Measurements from ENCODE around the gene CPM.
"Not testable (repeated sequence)": the region's sequence is repeated elsewhere in the genome, so short reads cannot be mapped to it uniquely, and the experiment has no call there.

CPM gene

DNA sequence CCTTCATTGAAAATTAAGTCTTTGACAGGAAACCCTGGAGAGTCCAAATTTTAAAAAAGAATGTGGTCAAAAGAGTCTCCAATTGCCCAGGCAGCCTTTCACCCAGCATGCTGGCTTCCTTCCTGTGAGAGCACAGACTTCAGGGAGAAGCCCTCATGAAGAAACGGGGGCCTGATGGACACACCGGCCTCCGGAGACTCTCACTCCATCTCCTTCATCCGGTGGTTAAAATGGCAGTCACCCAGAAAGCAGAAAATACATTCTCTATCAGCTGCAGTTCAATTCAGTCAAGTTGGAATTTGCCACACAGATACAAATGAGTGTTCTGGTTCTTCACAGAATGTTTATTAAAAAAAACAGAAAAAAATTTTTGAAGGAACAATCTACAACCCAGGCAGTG, 56.5 kb downstream of the CPM start:
- DNase-seq = no peak

DNA sequence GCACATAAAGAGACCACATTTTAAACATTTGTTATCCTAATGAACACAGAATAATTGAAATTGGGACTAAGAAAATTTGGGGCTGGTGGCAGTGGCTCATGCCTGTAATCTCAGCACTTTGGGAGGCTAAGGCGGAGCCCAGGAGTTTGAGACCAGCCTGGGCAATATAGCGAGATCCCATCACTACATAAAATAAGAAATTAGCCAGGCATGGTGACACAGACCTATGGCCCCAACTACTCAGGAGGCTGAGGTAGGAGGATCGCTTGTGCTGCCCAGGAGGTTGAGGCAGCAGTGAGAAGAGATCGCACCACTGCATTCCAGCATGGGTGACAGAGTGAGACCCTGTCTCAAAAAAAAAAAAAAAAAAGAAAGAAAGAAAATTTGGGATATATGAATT, 59.7 kb downstream of the CPM start:
- no peak for DNase-seq

DNA sequence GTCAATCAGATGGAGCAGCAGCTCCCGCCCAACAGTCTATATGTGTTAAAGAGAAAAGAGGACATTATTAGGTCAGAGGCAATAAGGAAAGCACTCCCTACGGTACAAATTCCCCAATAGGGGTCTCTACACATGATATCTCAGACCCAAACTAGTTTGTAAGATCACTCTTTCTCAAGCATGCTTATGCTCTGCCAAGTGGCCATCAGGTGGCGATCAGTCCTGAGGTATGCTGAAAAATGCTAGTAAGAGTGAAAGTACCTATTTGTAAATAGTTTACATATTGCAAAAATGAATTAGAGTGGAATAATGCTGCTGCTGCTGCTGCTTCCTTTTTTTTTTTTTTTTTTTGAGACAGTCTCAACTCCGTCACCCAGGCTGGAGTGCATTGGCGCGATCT, 61.0 kb downstream of the CPM start:
- DNase-seq = no peak

DNA sequence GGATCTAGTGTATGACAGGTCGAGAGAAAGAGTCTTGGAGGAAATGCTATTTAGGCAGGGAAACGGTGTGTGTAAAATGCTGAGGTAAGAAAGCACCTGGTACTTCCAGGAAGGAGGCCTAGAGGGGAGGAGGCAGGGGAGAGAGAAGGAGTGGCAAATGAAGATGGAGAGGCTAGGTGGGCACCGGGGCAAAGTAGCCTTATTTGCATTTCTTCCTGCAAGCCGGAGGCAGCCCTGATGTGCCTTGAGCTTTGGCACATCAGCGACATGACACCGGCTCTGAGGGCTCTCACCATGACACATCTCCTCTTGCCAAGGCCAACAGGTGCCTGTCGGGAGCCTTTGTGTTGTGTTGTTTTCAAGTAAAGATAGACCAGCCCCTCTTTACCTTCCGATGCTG, 61.6 kb downstream of the CPM start:
- DNase-seq = no peak

DNA sequence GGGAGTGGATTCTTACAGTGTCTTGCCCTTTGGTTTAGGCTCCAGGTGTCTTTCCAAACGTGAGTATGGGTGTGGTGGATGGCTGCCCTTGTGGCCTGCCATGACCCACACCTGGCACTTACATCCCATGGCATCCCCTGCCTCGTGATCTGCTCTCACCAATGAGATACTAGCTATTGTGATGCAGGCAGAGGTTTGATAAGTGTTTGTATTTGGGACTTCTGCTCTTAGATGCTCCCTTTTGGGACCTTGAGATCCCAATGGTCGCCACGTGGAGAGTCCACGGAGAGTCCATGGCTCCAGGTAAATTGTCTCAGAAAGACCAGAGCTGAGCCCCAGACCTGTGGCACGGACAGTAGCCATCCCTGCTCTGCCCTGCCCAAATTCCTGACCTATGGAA, 62.5 kb downstream of the CPM start:
- no peak for DNase-seq

DNA sequence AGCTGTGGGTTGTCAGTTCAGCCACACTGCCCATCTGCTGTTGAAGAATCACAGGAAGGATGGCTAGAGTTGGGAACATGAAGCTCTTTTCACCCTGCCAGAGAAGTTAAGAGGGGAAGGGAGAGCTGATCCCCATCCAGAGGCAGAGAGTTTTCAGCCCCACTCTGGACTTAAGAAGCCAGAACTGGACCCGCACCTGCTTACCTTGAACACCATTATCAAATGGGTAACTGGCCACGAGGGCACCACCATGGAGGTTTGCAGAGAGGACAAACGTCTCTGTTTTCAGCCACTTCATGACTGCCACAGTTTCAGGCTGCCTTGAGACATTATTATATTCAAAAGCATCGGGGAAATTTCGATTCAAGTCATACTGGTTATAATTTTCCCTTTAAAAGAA, 63.0 kb downstream of the CPM start:
- no peak for DNase-seq

DNA sequence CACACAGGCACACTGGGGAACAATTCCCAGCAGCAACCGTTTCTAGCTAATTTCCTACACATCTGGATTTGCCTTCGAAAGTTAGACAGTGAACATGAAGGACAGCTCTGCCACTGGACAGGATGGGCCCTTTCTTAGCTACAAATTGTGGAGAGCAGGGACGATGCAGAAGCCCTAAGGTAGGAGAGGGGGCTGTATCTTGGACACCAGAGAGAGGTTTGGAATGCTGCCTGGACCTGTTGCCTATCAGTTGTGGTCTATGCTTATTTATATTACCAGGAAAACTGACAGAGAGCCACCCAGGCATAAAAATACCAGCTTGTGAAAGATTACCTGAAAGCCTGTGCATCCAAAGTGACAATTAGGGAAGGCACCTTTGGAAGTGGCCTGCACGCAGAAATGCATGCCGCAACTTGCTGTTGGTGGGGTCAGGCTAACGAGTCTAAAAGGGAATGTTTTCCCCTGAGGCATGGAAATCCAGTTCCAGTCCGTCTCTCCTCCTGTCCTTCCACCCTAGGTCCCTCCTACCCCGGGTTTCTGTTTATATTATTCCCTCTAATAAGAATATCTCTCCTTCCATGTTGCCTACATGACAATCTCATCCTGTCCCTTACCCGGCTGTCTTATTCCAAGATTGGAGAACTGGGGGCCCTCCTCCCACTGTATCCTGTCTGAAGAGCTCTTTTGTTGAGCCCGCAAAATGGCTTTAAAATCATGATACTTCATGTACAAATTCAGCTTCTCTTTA, 64.8 kb downstream of the CPM start:
- DNase-seq = no peak

DNA sequence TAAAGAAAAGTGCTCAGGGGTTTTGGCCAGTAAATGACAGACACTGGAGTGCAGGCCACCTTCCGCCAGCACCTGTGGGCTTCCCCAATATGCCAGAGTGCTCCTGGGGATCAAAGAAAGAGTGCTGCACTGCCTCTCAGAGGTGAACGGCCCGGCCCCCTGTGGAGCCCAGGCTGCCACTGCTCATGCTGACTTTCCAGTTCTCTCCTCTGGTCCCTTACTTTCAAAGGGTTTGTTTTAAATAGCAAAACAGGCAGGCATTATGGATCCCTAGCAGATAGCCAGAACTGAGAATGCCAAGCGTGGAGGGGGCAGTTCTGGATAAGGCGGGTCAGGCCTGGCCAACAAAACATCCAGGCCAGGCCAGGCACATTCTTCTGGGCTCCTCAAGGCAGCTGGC, 65.4 kb downstream of the CPM start:
- no peak for DNase-seq

DNA sequence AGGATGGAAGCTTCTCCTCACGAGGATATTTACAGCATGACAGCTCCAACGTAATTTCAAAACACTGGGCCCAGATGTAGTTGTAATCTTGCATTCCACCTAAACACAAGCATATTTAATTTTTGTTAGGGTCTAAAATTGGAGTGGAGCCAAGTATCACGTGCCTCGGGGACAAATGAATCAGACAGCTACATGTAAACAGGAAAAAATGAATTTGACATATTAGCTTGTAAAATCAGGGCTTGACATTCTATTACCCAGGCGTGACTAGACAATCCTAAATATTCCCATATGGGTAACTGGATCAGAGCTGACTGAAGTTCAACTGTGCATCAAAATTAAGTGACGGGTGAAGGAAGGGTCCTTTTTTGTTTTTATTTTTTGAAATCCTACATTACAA, 66.0 kb downstream of the CPM start:
- DNase-seq = no peak

DNA sequence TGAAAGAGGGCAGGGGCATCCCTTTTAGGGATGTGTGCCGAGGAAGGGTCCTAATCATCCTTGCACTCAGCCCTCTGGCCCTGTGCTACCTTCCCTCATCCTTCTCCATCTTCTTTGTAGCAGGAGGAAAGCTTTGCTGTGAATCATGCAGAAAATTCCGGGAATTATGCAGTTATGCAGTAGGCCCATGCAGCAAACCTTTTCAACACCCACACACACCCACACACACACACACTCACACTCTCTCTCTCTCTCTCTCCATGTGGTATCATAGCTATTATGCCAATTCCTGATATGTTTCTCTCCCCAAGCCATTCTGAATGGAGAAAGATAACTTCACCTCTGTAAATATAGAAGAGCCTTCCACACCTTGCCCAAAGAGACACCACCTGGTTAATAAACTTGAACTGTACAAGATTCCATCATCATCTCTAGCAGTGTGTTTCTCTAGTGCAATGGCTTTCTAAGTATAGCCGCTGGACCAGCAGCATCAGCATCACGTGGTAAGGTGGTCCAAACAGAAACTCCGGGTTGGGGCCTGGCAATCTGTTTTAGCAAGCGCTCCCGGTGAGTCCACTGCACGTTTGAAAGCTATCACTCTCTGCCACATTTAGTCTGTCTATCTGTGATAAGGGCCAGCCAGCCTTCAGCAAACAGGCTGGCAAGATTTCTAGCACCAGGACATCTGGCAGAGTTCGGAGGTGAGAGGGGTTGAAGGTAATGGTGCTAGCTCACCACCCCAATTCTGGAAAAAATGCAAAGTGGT, 67.4 kb downstream of the CPM start:
- DNase-seq = no peak

DNA sequence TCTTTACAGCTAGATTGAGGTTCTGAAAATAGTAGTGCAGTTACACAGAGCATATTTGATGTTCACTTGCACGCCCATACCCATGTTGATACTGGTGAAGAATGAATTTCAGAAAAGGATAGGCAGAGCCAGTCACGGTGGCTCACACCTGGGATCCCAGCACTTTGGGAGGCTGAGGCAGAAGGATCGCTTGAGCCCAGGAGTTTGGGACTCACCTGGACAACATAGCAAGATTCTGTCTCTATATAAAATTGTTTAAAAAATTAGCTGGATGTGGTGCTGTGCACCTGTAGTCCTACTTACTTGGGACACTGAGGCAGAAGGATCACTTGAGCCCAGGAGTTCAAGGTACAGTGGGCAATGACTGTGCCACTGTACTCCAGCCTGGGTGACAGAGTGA, 68.4 kb downstream of the CPM start:
- no peak for DNase-seq

DNA sequence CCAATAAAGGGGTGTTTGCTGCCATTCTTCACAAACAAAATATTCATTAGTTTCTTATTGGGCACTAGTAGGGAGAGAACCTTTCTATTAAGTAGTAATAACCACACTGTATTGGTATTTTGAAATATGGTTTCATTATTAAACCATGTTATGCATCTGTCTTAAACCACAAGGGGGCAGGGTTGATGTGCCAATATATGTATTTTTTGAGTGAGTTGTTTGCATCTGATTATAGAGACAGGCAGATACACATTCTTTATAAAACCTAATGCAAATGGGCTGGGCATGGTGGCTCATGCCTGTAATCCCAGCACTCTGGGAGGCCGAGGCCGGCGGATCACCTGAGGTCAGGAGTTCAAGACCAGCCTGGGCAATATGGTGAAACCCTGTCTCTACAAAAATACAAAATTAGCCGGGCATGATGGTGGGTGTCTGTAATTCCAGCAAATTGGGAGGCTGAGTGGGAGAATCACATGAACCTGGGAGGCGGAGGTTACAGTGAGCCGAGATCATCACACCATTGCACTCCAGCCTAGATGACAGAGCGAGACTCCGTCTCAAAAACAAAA, 69.0 kb downstream of the CPM start:
- DNase-seq = not testable (repeated sequence)

DNA sequence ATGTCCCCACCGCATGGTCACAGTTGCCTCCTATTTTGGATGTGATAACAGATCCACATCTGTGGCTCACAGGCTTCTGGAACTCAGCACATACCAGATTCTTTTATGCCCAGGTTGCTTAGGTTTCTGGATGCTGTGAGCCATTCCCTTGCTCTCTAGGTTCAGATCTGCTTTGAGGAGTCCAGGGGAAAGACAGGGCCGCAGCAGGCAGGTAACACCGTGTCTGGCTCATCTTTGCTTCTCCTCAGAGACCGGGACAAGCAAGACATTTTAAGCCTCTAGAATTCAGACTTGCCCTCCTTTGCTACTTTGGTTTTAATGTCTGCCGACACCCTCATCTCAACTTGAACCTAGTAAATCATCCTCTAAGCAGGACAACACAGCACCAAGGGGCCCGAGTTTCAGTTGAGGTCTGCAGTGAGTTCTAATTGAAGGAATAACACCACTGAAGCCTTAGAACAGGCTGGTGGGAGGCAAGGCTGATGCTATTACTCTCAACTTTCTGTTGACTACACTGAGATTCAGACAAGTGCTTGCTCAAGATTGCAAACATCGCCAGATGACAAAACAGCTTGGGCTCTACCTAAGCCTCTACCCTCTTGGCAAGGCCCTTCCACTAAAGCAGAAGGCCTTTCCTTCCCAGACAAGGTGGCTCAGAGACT, 69.7 kb downstream of the CPM start:
- no peak for DNase-seq

DNA sequence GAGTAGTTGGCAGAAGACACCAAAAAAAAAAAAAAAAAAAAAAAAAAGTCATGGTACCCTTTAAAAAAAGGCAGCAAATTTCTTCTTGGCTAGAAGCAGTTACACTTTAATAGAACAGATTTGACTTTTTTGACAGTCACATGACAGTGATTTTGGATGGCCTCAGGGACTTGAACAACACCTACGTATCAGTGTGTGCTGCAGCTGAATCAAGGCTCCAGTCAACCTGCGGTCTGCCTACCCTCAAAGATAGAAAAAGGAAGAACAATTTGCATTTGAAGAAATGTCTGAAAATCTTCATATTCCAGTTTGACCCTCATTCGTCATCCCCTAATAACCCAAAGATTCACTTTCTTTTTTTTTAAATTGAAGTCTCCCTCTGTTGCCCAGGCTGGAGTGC, 71.1 kb downstream of the CPM start:
- DNase-seq = no peak

DNA sequence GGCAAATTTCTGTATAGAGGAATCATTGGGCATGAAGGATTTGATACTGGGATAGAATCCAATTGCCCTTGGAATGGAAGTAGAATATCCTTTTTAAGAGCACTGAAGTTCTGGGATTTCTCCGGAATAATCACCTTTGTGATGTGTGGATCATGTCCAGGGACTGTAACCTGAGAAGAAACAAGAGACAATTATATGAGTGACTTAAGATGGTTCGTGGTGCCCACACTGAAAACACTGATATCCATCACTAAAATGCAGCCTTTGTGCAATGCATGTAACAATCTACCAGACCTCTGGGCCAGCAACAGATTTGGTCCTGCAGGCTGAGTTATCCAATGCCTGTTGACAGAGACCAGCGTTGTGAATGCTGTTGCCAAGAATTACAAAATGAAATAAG, 76.5 kb downstream of the CPM start:
- DNase-seq = no peak

DNA sequence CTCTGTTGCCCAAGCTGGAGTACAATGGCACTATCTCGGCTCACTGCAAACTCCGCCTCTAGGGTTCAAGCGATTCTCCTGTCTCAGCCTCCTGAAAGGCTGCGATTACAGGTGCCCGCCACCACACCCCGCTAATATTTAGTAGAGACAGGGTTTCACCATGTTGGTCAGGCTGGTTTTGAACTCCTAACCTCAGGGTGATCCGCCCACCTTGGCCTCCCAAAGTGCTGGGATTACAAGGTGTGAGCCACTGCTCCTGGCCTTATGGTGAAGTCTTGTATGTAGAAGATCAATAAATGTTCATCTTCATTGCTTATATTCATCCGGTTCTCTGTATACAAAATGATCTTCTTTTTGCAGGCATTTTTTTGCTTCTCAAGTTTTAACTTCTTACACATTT, 77.2 kb downstream of the CPM start:
- DNase-seq = no peak

DNA sequence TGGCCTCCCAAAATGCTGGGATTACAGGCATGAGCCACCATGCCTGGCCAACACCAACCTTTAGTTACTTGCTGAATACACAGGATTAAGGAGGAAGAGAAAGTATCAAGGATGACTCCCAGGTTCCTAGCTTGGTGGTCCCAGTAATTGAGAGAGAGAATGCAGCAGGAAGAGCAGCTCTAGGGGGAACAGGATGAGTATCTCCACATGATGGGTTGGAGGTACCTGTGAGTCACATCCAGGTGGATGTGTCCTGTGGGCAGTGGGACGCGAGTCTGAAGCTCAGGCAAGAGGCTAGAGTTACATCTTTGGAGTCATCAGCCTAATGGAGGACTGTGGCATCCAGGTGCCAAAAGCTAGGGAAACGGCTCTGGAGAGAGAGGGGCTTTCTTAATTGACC, 77.9 kb downstream of the CPM start:
- DNase-seq = no peak

DNA sequence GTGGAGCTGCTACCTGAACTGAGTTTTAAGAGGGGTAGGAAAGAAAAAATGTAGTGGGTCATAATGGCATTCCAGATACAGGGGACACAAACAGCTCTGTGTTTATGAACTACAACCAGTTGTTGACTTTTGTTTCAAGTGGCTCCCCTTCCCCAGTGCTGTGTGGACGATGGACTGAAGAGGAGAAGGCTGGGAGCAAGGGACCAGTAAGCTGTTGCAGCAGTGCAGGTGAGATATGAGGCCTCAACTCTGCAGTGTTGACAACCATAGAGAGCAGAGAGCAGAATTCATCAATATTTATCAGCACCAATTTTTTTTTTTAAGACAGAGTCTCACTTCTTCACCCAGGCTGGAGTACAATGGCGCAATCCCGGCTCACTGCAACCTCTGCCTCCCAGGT, 78.4 kb downstream of the CPM start:
- no peak for DNase-seq

DNA sequence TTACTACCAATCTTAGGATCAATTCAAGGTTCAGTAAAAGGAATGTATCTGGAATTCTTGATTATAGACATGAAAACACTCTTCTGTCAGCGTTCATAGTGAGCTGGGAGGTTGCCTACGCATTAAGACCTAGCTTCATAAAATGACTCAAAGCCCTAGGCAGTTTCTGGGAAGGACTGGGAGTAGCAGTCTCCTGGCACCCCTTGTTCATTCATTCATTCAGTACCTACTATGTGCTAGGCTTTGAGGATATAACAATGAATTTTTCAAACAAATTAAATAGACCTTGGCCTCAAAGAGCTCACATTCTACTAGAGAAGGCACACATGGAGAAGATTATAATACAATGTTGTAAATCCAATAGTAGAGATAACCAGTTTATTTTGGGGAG, 78.9 kb downstream of the CPM start:
- no peak for DNase-seq

DNA sequence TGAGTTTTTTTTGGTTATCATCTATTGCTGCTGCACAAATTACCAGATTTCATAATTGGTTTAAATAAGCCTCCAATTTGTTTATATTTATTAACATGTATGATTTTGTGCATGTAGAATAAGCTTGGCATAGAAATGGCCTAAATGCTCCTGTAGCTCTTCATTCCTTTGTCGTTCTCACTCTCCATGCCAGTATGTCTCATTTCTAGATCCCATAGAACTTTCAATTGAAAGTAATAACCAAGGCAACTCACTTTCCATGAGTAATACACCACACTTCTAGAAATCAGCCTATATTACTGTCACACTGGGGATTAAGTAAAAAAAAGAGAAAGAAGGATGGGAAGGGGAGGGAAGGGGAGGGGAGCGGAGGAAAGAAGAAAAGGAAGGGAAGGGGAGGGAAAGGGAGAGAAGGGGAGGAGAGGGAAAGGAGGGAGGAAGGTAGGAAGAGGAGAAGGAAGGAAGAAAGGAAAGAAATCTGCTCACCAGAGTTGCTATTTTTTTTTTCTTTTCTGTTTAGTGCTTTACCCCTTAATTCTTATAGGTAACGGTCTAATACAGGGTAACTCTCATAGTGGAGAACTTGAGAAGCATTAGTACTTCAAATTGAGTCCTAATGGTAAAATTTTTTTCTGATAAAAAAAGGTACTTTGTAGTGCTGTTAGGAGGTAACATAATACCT, 79.4 kb downstream of the CPM start:
- no peak for DNase-seq

DNA sequence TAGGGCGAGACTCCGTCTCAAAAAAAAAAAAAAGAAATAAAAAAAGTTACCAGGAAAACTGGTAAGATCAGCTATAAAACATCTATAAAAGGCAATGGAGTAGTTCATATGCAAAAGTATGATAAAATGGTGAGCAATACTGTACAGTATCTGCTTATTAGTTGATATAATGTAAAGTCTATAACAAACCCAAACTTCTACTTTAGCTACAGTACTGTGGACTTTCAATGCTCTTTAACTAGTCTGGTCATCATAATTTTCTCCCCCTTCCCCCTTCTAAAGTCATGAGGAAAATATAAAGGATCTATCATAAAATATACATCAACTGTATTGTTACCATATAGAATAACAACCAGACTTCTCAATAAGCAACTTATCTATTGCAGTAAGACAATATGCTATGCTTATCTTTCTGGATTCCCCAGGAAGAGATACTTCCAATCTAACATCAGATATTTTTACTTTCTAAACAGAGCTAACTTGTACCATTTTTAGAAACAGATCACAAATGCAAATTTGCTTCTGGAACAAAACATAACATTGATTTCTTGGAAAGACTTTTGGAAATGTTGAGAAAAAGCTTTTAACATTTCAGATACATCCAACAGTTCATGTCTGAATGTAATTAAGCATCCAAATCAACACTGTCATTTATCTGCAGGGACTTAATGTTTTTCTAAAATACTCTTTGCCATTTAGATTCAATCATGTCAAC, 81.2 kb downstream of the CPM start:
- no peak for DNase-seq

DNA sequence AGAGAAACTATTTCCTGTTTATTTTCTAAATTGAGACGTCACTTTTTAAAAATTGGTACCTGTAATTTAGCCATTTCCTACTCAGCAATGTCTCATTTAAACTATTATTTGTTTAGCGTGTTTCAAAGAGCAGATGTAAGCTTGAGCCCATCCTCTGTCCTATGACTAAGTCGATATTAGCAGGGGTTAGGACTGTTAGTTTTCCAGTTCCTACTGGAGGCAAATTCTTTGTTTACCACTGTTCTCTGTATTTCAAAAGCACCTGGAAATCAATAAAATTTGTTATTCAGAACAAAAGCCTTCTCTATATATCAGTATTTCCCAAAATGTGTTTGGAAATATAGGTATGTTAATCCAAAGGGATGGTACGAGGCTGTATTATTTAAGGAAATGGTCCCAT, 82.6 kb downstream of the CPM start:
- no peak for DNase-seq

DNA sequence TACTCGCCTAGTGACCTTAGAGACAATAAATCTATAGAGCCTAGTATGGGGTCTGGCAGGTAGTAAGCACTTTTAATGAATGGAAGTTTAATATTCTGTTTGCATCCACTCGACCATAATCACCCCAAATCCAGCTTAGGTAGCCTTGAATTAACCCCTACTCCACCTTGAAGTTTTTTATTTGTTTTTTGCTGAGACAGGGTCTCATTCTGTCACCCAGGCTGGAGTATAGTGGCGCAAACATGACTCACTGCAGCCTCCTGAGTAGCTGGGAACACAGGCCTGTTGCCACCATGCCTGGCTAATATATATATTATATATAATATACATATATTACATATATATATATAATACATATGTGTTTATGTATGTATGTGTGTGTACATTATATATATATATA, 86.2 kb downstream of the CPM start:
- no peak for DNase-seq
